GM13977 (cell line): ENCODE data around the gene CD248.

Experiments
- DNase-seq: peaks from one replicate; pipeline ENCODE4 v3.0.0; 2012; ENCODE audit warnings: low spot score
- in situ Hi-C: fragments of 300-500 bp; cut with MboI; formaldehyde crosslinking; loops from one replicate; pipeline ENCODE4 v1.12.0; 2022; ENCODE audit warnings: low sequenced_read_pairs, low pct_unique_long_range_greater_than_20kb, mixed read lengths, inconsistent platforms; ENCODE audit not compliant: unreplicated experiment
- TF ChIP-seq, protein P1 (sequence below): IDR thresholded peaks from 2 replicates; pipeline ENCODE4 v1.5.1; 2012; ENCODE audit warnings: mild to moderate bottlenecking, control low read depth; ENCODE audit not compliant: insufficient read depth; ENCODE audit errors: extremely low read depth, missing control alignments

Gene CD248

DNA sequence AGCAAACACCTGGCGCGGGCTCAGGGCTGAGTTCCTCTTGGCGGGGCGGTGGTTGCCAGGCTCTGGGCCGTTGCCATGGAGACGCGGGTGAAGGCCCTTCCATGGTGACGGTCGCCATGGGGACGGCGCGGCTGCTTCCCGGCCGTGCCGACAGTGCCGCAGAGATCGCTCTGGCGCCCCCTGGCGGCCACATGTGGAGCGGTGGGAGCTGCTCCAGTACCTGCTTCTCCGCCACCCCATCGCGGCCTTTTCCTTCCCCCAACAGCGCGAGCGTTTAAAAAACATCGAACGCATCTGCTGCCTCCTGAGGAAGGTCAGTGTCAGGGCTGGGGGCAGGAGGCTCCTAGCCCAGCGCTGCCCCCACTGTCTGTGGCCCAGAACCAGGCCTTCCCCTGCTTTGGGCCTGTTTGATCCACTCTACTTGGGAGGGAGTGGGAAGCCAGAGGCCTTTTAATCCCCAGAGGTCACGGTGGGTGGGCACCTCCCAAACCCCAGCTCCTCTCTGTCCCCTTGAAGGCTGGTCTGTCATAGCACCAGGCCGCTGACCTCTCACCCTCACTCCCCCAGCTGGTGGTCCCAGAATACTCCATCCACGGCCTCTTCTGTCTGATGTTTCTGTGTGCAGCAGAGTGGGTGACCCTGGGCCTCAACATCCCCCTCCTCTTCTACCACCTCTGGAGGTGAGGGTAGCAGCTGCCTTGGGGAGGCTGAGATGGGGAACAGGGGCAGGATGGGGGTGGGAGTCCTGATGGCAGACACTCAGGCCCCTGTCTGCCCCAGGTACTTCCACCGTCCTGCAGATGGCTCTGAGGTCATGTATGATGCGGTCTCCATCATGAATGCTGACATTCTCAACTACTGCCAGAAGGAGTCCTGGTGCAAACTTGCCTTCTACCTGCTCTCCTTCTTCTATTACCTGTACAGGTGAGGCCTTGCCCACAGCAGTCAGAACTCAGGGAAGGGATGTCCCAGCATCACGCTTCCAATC, 34.1 kb downstream of the CD248 start:
- TF ChIP-seq, protein P1, sequence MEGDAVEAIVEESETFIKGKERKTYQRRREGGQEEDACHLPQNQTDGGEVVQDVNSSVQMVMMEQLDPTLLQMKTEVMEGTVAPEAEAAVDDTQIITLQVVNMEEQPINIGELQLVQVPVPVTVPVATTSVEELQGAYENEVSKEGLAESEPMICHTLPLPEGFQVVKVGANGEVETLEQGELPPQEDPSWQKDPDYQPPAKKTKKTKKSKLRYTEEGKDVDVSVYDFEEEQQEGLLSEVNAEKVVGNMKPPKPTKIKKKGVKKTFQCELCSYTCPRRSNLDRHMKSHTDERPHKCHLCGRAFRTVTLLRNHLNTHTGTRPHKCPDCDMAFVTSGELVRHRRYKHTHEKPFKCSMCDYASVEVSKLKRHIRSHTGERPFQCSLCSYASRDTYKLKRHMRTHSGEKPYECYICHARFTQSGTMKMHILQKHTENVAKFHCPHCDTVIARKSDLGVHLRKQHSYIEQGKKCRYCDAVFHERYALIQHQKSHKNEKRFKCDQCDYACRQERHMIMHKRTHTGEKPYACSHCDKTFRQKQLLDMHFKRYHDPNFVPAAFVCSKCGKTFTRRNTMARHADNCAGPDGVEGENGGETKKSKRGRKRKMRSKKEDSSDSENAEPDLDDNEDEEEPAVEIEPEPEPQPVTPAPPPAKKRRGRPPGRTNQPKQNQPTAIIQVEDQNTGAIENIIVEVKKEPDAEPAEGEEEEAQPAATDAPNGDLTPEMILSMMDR = peak; percentile 95
- in situ Hi-C loops = no loop called here
- peak; percentile 99 for DNase-seq

DNA sequence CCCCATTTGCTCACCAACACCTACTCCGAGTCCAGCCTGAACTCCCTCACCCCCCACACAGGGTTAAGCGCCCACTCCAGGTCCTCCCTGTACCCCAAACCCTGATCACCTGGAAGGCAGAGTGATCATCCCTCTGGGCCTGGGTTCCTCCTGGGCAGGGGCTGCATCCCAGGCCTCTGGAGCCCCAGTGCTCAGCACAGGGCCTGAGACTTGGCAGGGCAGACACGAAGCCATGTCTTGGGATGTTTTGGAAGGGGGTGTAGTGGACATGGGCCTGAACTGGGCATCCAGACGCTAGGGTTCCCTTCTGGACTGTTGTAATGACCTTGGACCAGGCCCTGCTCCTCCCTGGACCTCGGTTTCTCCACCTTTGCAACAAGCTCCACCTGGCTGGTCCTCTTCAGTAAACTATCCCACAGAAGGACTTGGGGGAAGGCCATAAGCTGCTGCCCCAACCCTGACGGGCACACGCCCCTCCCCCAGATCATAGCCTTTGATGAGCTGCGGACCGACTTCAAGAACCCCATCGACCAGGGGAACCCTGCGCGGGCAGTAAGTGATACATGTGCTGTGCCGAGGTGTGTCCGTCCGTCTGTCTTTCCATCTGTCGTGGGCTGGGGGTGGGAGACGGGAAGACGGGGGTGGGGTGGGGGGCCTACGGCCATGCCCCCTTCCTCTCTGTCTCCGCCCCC, 34.9 kb downstream of the CD248 start:
- in situ Hi-C loops = no loop called here
- no peak for DNase-seq
- TF ChIP-seq, protein P1 = no peak

DNA sequence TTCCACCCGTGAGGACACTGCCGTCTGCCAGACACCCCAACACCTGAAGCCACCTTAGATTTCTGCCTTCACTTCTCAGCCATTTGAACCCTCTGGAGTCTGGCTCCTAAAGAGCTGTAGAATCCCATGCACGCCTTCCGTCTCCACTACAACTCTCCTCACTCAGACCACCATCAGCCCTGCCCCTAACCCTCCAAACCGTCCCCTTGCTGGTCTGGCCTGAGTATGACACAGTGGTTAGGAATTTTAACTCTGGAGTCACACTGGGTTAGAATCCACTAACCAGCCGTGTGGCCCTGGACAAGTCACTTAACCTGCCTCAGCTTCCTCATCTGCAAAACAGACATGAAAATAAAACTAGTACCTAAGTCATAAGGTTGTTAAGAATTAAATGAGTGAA, 35.8 kb downstream of the CD248 start:
- in situ Hi-C loops = no loop called here
- no peak for DNase-seq
- TF ChIP-seq, protein P1 = no peak

- no peak for DNase-seq
- in situ Hi-C loops = no loop called here
These were observed 36.4 kb downstream of the CD248 start for GRCh38 chr11:66280428-66280827.

GRCh38 chr11:66279092-66279734, 37.6 kb downstream of the CD248 start:
- TF ChIP-seq, protein P1 = no peak
- in situ Hi-C loops = no loop called here
- DNase-seq = no peak

More at GRCh38 chr11:66280428-66280827, 36.4 kb downstream of the CD248 start:
- TF ChIP-seq, protein P1 = no peak

DNA sequence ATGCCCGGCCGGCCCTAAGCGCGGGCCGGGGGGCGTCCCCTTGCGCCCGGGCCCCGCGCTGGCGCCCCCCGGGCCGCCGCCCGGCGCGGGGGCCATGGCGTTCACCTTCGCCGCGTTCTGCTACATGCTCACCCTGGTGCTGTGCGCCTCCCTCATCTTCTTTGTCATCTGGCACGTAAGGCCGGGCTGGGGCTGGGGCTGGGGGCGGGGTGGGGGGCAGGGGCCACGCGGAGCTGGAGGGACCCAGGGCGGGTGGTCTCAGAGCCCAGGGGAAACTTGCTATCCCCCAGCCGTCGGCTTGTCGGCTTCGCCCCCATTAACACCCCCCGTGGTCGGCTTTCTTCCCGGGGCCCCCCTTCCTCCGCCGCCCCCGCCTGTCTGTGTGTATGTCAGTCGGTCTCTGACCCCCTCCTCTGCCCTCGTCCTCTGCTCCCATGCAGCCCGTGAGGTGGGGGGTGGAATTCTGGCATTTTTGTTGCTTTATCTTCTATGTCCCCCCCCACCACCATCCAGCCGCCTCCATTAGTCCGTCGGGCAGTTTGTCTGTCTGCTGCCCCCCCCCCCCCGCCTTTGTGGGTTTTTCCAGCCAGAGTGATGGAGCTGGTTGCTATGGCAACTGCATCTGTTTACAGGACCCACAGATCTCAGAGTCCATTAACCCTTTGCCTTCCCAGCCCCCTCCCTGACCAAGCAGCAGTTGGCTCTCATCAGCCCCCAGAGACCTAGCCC, 38.3 kb downstream of the CD248 start:
- TF ChIP-seq, protein P1 = no peak
- in situ Hi-C loops = no loop called here
- DNase-seq = no peak
